Activated naive CD4-positive, alpha-beta T cell treated with Interleukin-2 at 50 U/mL for 16 hours (primary cell): ENCODE data around the gene ZNF600.
A peak's percentile ranks its signal among the peaks of the same experiment; 100 is the strongest.
"Not testable (repeated sequence)": the region's sequence is repeated elsewhere in the genome, so short reads cannot be mapped to it uniquely, and the experiment has no call there.

Source experiments
- DNase-seq: peaks from one replicate; pipeline ENCODE4 v3.0.0-alpha.2; 2020

ZNF600 gene

GRCh38 chr19:52786464-52787354, at the start of gene ZNF600:
TSS of gene ZNF600 (minus strand) at chr19:52786791. CDS start at chr19:52778888, 7,903 bp downstream.
- peak; percentile 89 for DNase-seq

- DNase-seq: not testable (repeated sequence)
Measured at GRCh38 chr19:52834289-52834688, 47.7 kb upstream of the ZNF600 start.

GRCh38 chr19:52833541-52833940, 47.0 kb upstream of the ZNF600 start:
- not testable (repeated sequence) for DNase-seq

GRCh38 chr19:52829866-52830265, 43.3 kb upstream of the ZNF600 start:
- not testable (repeated sequence) for DNase-seq

- no peak for DNase-seq
Measured at GRCh38 chr19:52825765-52826164, 39.2 kb upstream of the ZNF600 start.

GRCh38 chr19:52823676-52824075, 37.1 kb upstream of the ZNF600 start:
- no peak for DNase-seq

- peak; percentile 68 for DNase-seq
Measured at GRCh38 chr19:52821204-52821960, 34.8 kb upstream of the ZNF600 start, which contains the start of gene ZNF28. TSS of gene ZNF28 (minus strand) at chr19:52821633. CDS start at chr19:52817958, 3,675 bp downstream.

- DNase-seq: peak; percentile 2
Measured at GRCh38 chr19:52820472-52821203, 34.0 kb upstream of the ZNF600 start.

- no peak for DNase-seq
Measured at GRCh38 chr19:52809801-52810200, 23.2 kb upstream of the ZNF600 start.

GRCh38 chr19:52799950-52800640, 13.5 kb upstream of the ZNF600 start:
- not testable (repeated sequence) for DNase-seq

- DNase-seq: no peak
Measured at GRCh38 chr19:52789440-52789839, 2.8 kb upstream of the ZNF600 start.

GRCh38 chr19:52786078-52786463, 520 bp downstream of the ZNF600 start:
- DNase-seq: no peak

- no peak for DNase-seq
Measured at GRCh38 chr19:52785506-52785905, 1.1 kb downstream of the ZNF600 start.

GRCh38 chr19:52782864-52783263, 3.7 kb downstream of the ZNF600 start:
- not testable (repeated sequence) for DNase-seq

GRCh38 chr19:52778811-52779210, 7.8 kb downstream of the ZNF600 start:
- DNase-seq: peak; percentile 61

- not testable (repeated sequence) for DNase-seq
Measured at GRCh38 chr19:52756447-52756846, 30.1 kb downstream of the ZNF600 start.

GRCh38 chr19:52749780-52750179, 36.8 kb downstream of the ZNF600 start:
- no peak for DNase-seq

GRCh38 chr19:52748336-52748950, 38.1 kb downstream of the ZNF600 start:
- no peak for DNase-seq

- DNase-seq: not testable (repeated sequence)
Measured at GRCh38 chr19:52745919-52746318, 40.7 kb downstream of the ZNF600 start.

GRCh38 chr19:52743091-52743490, 43.5 kb downstream of the ZNF600 start:
- DNase-seq: no peak

- no peak for DNase-seq
Measured at GRCh38 chr19:52742516-52742915, 44.1 kb downstream of the ZNF600 start.

GRCh38 chr19:52741951-52742485, 44.6 kb downstream of the ZNF600 start:
- no peak for DNase-seq
